Activated B cell treated with CpG ODN at 0.5 μM for 24 hours (primary cell): ENCODE data around the gene PIK3R4. TPM values are rescaled to one million over a fixed set of nuclear protein-coding genes. Genes with fewer than 3 reads are reported as not detected.

ENCODE experiments used
- ATAC-seq: fragments of 200-7000 bp; cut with Tn5 transposase; one replicate; pipeline ENCODE4 v1.10.0; 2021; ENCODE audit warnings: low read depth, mild to moderate bottlenecking, moderate library complexity
- CTCF ChIA-PET: fragments of 350-600 bp; sonication (Branson Sonifier 250); formaldehyde crosslinking; loops from one replicate; lab custom pipeline; 2021; ENCODE audit warnings: antibody characterized with exemption; lab: Charles Lee
- POLR2A ChIA-PET: fragments of 350-600 bp; sonication (Branson Sonifier 250); formaldehyde crosslinking; loops from one replicate; lab custom pipeline; 2021; ENCODE audit warnings: antibody characterized with exemption; lab: Charles Lee
- DNase-seq: peaks from one replicate; pipeline ENCODE4 v3.0.0; 2022
- H3K27ac Mint-ChIP-seq: one replicate; pipeline ENCODE4 v1.8.0; 2020; ENCODE audit warnings: mixed read lengths
- H3K27me3 Mint-ChIP-seq: one replicate; pipeline ENCODE4 v1.8.0; 2021; ENCODE audit warnings: mixed read lengths
- H3K36me3 Mint-ChIP-seq: one replicate; pipeline ENCODE4 v1.8.0; 2021; ENCODE audit warnings: low read depth, mixed read lengths
- H3K4me1 Mint-ChIP-seq: one replicate; pipeline ENCODE4 v1.8.0; 2021; ENCODE audit warnings: mixed read lengths
- H3K4me3 Mint-ChIP-seq: one replicate; pipeline ENCODE4 v1.8.0; 2020; ENCODE audit warnings: mild to moderate bottlenecking, mixed read lengths
- H3K9me3 Mint-ChIP-seq: one replicate; pipeline ENCODE4 v1.8.0; 2020; ENCODE audit warnings: mixed read lengths
- CTCF ChIP-seq: fragments of 200-600 bp; IDR thresholded peaks from one replicate; pipeline ENCODE4 v1.8.0; 2022; ENCODE audit warnings: antibody characterized with exemption, mild to moderate bottlenecking
- intact Hi-C: fragments of 100-400 bp; cut with micrococcal nuclease; formaldehyde crosslinking; loops from one replicate; pipeline ENCODE4 v1.15.1; 2024
- total RNA-seq: library from RNA; stranded (reverse); gene quantifications from 2 replicates; pipeline ENCODE4 v1.2.3, GENCODE V29; 2022

The PIK3R4 gene
- total RNA-seq, 1 donor from 2014 or later: 32.4 TPM

- Mint-ChIP-seq H3K4me1 (no peaks in the 10 kb centered on the region), H3K9me3 (no peaks in the 10 kb centered on the region), H3K27me3 (no peaks in the 10 kb centered on the region), H3K36me3 (peaks cover 17% of the 10 kb centered on the region), H3K27ac (no peak overlapping the region), H3K4me3 (no peak overlapping the region)
- no peak for ATAC-seq
- CTCF ChIA-PET: no interaction called here
- no peak for DNase-seq
- POLR2A ChIA-PET: no interaction called here
- intact Hi-C loops: no loop called here
- TF ChIP-seq CTCF: no peak
Observed at GRCh38 chr3:130661140-130661891, 85.3 kb downstream of the PIK3R4 start.

DNA sequence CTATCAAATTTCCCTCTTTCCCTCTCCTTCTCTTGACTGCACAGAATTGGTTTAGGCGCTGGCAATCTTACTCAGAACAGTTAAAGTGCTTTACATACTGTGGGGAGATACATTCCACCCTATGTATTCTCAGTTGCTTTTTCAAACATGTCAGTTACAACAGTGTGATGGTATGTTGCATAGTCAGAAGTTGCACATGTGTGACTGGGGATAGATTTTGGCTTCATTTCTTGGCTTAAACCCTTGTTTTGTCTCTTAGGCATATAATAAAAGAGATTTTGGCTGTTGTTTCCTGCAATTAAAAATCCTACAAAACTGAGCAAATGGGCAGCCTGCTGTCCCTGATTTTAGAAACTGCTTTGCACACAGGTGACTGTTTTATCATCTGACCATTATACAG lies 86.7 kb downstream of the PIK3R4 start:
- Mint-ChIP-seq H3K9me3 (no peaks in the 10 kb centered on the region), H3K27ac (no peak overlapping the region), H3K36me3 (peaks cover 15% of the 10 kb centered on the region), H3K4me1 (no peaks in the 10 kb centered on the region), H3K27me3 (no peaks in the 10 kb centered on the region), H3K4me3 (no peak overlapping the region)
- ATAC-seq: no peak
- CTCF ChIA-PET: no interaction called here
- intact Hi-C loops: no loop called here
- POLR2A ChIA-PET: no interaction called here
- DNase-seq: no peak
- TF ChIP-seq CTCF: no peak

DNA sequence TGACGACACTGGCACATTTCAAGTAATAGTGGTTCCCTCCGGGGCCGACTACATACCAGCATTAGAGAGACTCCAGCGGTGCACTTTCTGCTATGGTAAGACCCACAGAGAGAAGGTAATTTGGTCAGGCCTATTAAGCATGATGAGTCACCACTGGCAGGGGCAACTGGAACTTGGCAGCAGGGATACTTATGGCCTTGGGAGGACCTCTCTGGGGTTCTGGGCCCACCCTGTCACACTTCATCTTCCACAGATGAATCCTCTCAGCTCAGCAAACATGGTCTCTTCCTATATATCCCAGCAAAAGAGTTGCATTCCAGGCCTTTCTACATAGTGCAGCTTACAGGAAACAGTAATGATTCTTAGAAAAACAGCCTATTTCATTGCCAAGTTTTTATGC lies 88.0 kb downstream of the PIK3R4 start:
- Mint-ChIP-seq H3K4me1 (no peaks in the 10 kb centered on the region), H3K4me3 (no peak overlapping the region), H3K27ac (no peak overlapping the region), H3K27me3 (no peaks in the 10 kb centered on the region), H3K36me3 (peaks cover 15% of the 10 kb centered on the region), H3K9me3 (no peaks in the 10 kb centered on the region)
- POLR2A ChIA-PET: no interaction called here
- ATAC-seq: no peak
- CTCF ChIA-PET: no interaction called here
- no peak for DNase-seq
- TF ChIP-seq CTCF: no peak
- intact Hi-C loops: no loop called here

GRCh38 chr3:130656627-130657026 lies 90.0 kb downstream of the PIK3R4 start:
- ChIA-PET CTCF (no interaction called here), POLR2A (no interaction called here)
- H3K4me1 Mint-ChIP-seq: no peaks in the 10 kb centered on the region
- H3K27me3 Mint-ChIP-seq: no peaks in the 10 kb centered on the region
- intact Hi-C loops: no loop called here
- no peak overlapping the region for H3K4me3 Mint-ChIP-seq
- ATAC-seq (no peak), DNase-seq (no peak)
- H3K36me3 Mint-ChIP-seq: peaks cover 11% of the 10 kb centered on the region
- no peak overlapping the region for H3K27ac Mint-ChIP-seq
- TF ChIP-seq CTCF: no peak
- no peaks in the 10 kb centered on the region for H3K9me3 Mint-ChIP-seq

DNA sequence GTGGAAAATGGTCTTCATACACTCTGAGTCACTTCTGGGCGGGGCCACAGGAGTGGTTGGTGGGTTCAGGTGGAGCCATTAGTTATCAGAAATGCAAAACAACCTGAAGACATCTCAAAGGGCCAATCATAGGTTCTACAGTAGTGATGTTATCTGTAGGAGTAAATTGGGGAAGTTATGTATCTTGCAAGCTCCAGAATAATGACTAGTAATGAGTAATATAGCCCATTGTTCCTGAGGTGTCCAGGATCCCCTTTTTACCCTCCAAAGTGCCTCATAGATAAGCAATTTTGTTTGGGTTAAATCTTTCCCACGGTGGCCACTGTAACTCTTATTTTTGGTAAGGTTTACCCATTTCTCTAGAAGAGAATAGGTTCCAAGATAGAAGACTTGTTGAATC lies 91.7 kb downstream of the PIK3R4 start:
- ATAC-seq: no peak
- no peaks in the 10 kb centered on the region for H3K27me3 Mint-ChIP-seq
- no peak overlapping the region for H3K4me3 Mint-ChIP-seq
- no peak overlapping the region for H3K27ac Mint-ChIP-seq
- no peaks in the 10 kb centered on the region for H3K4me1 Mint-ChIP-seq
- no peaks in the 10 kb centered on the region for H3K9me3 Mint-ChIP-seq
- intact Hi-C loops: no loop called here
- CTCF ChIA-PET: no interaction called here
- POLR2A ChIA-PET: no interaction called here
- no peak for DNase-seq
- TF ChIP-seq CTCF: no peak
- peaks cover 10% of the 10 kb centered on the region for H3K36me3 Mint-ChIP-seq
